ENCODE data around the gene MMD. TPM values are rescaled to one million over a fixed set of nuclear protein-coding genes. Genes with fewer than 3 reads are reported as not detected.

Gene MMD
- total and polyA plus RNA-seq, 2 of the 13 experiments (the other 11 are each of a cell fraction or from before 2014, with no cell fraction given): 121 to 225 TPM

GRCh38 chr17:55446581-55447205, 25.1 kb upstream of the MMD start (continued):
- TF ChIP-seq ZNF737 (CRISPR knock-in tag; IDR thresholded peaks at IDR 0.05; ENCODE audit: borderline replicate concordance) (no peak), MIER3 (CRISPR knock-in tag; IDR thresholded peaks at IDR 0.05; ENCODE audit: borderline replicate concordance) (no peak; the same call in 1 of the 2 replicates), ZFAT (CRISPR knock-in tag; conservative IDR thresholded peaks at IDR 0.05) (no peak), ZNF660 (CRISPR knock-in tag; IDR thresholded peaks at IDR 0.05; ENCODE audit: borderline replicate concordance, low read depth) (no peak), ZNF703 (CRISPR knock-in tag; IDR thresholded peaks at IDR 0.05; ENCODE audit: borderline replicate concordance) (no peak), ATM (IDR thresholded peaks at IDR 0.05; ENCODE audit: borderline replicate concordance) (no peak), POGZ (CRISPR knock-in tag; IDR thresholded peaks at IDR 0.05) (peak; percentile 59; the same call in 1 of the 2 replicates), PHF21A (CRISPR knock-in tag; IDR thresholded peaks at IDR 0.05) (peak; percentile 88), ZNF674 (CRISPR knock-in tag; IDR thresholded peaks at IDR 0.05; ENCODE audit: low read depth) (no peak), IRF2 (CRISPR knock-in tag; IDR thresholded peaks at IDR 0.05) (peak; percentile 73), ZNF549 (CRISPR knock-in tag; IDR thresholded peaks at IDR 0.05) (no peak), U2AF2 (IDR thresholded peaks at IDR 0.05; ENCODE audit: low read depth, low read length) (no peak), SIX1 (CRISPR knock-in tag; IDR thresholded peaks at IDR 0.05; ENCODE audit: borderline replicate concordance) (peak; percentile 66), HNRNPK (IDR thresholded peaks at IDR 0.05; ENCODE audit: low read depth, low read length, poor library complexity, severe bottlenecking) (no peak), JARID2 (CRISPR knock-in tag; IDR thresholded peaks at IDR 0.05; ENCODE audit: insufficient replicate concordance) (no peak), NFE2 (CRISPR knock-in tag; IDR thresholded peaks at IDR 0.05) (no peak), SRSF1 (optimal IDR thresholded peaks at IDR 0.05; ENCODE audit: low read depth, low read length) (no peak), ZNF20 (CRISPR knock-in tag; IDR thresholded peaks at IDR 0.05) (no peak), HHEX (CRISPR knock-in tag; IDR thresholded peaks at IDR 0.05) (no peak; the same call in 1 of the 2 replicates), ZNF354B (CRISPR knock-in tag; IDR thresholded peaks at IDR 0.05) (no peak), TFAP4 (IDR thresholded peaks at IDR 0.05; ENCODE audit: borderline replicate concordance, low read depth) (peak; percentile 35; the same call in 1 of the 2 replicates), ZBTB34 (CRISPR knock-in tag; IDR thresholded peaks at IDR 0.05) (peak; percentile 97), FOXP4 (CRISPR knock-in tag; IDR thresholded peaks at IDR 0.05) (peak; percentile 99), ZNF589 (CRISPR knock-in tag; conservative IDR thresholded peaks at IDR 0.05) (no peak), ZNF143 (CRISPR knock-in tag; IDR thresholded peaks at IDR 0.05) (no peak), CHD2 (IDR thresholded peaks at IDR 0.05; ENCODE audit: low read depth, low read length) (no peak), TCF7 (IDR thresholded peaks at IDR 0.05; ENCODE audit: low read depth) (peak; percentile 93), HNRNPL (IDR thresholded peaks at IDR 0.05; ENCODE audit: low read depth, low read length) (0 out of 2 replicates have a peak, but pooled peaks have one; percentile 36), U2AF1 (optimal IDR thresholded peaks at IDR 0.05; ENCODE audit: low read depth, low read length) (no peak)
